ENCODE measurements around the gene TRIM37. TPM values are rescaled to one million over a fixed set of nuclear protein-coding genes. Genes with fewer than 3 reads are reported as not detected.

Gene TRIM37
- total RNA-seq, 4 donors from 2014 or later: 16.8 to 29.3 (median 21.5) TPM

DNA sequence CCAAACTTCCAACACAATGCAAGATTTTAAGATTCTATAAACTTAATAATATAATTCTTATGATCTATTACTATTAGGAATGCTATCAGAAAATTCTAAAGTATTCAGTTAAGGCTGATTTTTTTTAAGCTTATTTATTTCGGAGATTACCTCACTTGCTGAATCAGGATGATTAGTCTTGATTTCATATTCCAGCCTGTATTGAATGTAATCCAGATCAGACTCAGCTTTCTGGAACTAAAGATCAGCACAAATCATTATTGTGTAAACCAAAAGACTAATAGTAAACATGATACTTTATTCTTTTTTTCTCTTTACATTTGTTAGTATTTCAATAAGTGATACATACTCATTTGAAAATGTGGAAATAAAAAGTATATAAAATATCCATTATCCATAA is 24.5 kb upstream of the TRIM37 start:
- DNase-seq (ENCODE audit: low spot score) (no peak), ATAC-seq (ENCODE audit: low FRiP score) (no peak)
- TF ChIP-seq, protein P1, sequence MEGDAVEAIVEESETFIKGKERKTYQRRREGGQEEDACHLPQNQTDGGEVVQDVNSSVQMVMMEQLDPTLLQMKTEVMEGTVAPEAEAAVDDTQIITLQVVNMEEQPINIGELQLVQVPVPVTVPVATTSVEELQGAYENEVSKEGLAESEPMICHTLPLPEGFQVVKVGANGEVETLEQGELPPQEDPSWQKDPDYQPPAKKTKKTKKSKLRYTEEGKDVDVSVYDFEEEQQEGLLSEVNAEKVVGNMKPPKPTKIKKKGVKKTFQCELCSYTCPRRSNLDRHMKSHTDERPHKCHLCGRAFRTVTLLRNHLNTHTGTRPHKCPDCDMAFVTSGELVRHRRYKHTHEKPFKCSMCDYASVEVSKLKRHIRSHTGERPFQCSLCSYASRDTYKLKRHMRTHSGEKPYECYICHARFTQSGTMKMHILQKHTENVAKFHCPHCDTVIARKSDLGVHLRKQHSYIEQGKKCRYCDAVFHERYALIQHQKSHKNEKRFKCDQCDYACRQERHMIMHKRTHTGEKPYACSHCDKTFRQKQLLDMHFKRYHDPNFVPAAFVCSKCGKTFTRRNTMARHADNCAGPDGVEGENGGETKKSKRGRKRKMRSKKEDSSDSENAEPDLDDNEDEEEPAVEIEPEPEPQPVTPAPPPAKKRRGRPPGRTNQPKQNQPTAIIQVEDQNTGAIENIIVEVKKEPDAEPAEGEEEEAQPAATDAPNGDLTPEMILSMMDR (IDR thresholded peaks at IDR 0.05): no peak

DNA sequence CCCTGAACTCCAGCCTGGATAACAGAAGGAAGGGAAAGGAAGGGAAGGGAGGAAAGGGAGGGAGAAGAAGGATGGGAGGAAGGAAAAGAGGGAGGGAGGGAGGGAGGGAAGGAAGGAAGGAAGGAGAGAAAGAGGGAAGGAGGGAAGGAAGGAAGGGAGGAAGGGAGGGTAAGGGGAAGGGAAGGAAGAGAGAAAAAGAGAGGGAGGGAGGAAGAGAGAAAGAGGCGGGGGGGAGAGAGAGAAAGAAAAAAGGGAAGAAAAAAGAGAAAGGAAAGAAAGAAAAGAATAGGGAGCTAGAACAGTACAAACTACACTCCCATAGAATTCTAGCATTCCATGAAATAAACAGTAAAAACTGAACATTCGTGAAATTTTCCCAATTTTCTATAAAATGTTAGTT is 23.1 kb upstream of the TRIM37 start:
- ATAC-seq (ENCODE audit: low FRiP score) (no peak), DNase-seq (ENCODE audit: low spot score) (no peak)
- TF ChIP-seq, protein P1 (IDR thresholded peaks at IDR 0.05): no peak

DNA sequence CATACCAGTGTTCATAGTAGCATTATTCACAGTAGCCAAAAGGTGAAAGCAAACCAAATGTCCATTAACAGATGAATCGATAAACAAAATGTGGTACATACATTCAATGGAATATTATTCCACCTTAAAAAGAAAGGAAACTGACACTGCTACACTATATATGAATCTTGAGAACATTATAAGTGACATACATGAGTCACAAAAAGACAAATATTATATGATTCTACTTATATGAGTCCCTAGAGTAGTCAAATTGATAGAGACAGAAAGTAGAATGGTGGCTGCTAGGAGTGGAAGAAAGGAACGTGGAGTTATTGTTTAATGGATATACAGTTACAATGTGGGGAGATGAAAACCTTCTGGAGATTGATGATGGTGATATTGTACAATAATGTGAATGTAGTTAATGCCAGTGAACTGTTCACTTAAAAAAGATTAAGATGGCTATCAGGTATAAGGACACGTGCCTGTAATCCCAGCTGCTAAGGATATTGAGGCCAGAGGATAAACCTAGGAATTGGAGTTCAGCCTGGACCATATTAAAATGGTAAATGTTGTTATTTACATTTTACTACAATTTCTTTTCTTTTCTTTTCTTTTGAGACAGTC is 20.2 kb upstream of the TRIM37 start:
- TF ChIP-seq, protein P1 (IDR thresholded peaks at IDR 0.05): no peak
- no peak for ATAC-seq (ENCODE audit: low FRiP score)
- DNase-seq (ENCODE audit: low spot score): no peak

DNA sequence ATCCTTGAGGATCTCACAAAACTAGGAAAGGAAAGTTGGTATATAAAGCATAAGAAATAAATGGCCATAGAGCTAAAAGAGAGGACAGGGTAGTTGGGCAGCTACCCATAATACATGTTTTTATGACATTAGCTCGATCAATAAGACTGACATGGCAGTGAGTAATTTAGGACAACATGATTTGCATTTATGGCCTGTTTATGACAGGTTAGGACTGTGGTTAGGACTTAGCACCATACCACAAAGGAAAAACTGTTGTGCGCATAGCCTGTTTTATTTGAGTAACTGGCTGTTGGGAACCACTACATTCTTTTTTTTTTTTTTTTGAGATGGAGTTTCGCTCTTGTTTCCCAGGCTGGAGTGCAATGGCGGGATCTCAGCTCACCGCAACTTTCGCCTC is 18.0 kb upstream of the TRIM37 start:
- TF ChIP-seq, protein P1 (IDR thresholded peaks at IDR 0.05): no peak
- ATAC-seq (ENCODE audit: low FRiP score) (no peak), DNase-seq (ENCODE audit: low spot score) (no peak)

DNA sequence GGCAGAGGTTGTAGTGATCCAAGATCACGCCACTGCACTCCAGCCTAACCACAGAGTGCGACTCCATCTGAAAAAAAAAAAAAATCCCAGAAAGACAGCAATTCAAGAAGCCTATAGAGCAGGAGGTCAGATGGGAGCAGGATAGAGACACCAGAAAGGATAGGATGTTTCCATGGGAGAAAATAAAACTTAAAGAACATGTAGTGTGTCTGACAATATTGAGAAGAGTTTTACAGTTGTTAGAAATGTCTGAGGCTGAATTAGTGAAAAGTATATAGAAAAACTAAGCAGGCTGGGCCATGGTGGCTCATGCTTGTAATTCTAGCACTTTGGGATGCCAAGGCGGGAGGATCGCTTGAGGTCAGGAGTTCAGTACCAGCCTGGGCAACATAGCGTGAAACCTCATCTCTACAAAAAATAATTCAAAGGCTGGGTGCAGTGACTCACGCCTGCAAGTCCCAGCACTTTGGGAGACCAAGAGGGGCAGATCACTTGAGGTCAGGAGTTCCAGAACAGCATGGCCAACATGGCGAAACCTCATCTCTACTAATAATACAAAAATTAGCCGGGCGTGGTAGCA is 15.3 kb upstream of the TRIM37 start:
- TF ChIP-seq, protein P1 (IDR thresholded peaks at IDR 0.05): no peak
- DNase-seq (ENCODE audit: low spot score): no peak
- ATAC-seq (ENCODE audit: low FRiP score): no peak

DNA sequence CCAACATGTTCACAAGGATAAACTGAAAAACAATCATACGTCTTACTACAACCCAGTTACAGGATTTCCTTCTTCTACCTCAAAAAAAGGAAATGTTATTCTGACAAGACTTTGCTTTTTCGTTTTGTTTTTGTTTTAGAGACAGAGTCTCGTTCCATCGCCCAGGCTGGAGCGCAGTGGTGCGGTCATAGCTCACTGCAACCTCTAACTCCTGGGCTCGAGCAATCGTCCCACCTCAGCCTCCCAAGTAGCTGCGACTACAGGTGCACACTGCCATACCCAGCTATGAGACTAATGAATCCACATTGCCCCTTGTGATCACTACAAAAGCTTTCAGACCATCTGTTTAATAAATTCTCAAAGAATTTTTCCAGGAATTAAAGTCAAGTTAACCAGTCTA is 8.8 kb upstream of the TRIM37 start:
- no peak for DNase-seq (ENCODE audit: low spot score)
- TF ChIP-seq, protein P1 (IDR thresholded peaks at IDR 0.05): no peak
- ATAC-seq (ENCODE audit: low FRiP score): no peak

DNA sequence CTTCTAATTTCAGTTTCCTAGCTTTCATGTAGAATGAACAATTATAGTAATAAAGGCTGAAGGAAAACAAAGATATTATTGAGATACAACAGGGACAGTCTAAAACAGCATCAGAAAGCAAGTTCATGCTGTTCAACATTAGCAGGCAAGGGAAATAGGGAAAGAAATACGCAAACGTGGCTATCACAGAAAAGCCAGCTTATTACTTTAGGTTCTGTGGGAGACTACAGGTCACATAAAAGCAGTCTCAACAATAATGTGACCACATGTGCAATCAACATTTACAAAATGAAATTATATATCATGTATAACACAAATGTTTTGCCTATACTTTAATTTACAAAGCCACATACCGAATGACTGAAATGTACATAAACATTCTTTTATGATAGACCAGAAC is 4.9 kb upstream of the TRIM37 start:
- TF ChIP-seq, protein P1 (IDR thresholded peaks at IDR 0.05): no peak
- ATAC-seq (ENCODE audit: low FRiP score): no peak
- DNase-seq (ENCODE audit: low spot score): no peak

Data from omental fat pad (tissue), 4 donors.